Activated CD8-positive, alpha-beta memory T cell treated with anti-CD3 and anti-CD28 coated beads for 1 hour (primary cell): ENCODE data around the gene SBF1.
"Not testable (repeated sequence)": the region's sequence is repeated elsewhere in the genome, so short reads cannot be mapped to it uniquely, and the experiment has no call there.

Experiments
- DNase-seq, 2 donors: peaks; one replicate each; pipeline ENCODE4 v3.0.0-alpha.2; 2020; ENCODE audit warnings: low read depth in 1 of 2; ENCODE audit errors: extremely low read depth in 1 of 2

SBF1 gene

DNA sequence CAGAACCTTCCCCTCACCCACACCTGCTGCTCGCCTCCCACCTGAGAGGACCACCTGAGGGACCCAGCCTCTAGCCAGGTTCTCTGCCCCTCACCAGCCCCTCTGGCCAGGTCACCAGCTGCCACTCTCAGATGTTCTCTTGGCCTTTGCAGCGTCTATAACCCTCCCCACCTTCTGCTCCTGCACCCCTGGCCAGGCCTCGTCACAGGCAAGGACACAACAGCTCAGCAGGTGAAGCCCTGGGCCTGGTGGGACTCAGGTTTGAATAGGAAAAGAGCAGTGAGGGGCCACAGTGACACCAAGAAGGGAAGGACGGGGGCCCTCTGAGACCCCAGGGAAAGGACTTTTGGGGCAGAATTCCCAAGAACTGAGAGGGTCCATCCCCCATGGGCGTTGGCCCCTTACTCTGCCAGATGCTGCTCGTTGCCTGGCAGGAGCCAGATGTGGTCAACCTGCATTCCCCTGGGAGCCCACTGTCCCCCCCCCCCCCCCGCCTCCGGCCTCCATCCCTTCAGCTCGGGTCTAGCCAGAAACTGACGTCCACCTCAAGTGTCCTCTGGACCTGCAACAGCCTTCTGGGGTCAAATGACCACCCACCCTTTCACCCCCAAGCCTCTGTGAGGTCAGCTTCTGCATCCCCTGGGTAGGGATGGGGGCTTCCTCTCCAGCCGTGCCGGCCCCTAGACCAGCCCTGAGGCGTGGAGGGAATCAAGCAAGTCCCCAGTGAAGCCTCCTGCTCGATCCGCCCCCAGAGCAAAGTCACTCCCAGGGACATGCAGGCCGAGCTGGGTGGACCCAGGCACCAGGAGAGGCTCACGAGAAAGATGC, 28.7 kb downstream of the SBF1 start:
- DNase-seq: no peak

DNA sequence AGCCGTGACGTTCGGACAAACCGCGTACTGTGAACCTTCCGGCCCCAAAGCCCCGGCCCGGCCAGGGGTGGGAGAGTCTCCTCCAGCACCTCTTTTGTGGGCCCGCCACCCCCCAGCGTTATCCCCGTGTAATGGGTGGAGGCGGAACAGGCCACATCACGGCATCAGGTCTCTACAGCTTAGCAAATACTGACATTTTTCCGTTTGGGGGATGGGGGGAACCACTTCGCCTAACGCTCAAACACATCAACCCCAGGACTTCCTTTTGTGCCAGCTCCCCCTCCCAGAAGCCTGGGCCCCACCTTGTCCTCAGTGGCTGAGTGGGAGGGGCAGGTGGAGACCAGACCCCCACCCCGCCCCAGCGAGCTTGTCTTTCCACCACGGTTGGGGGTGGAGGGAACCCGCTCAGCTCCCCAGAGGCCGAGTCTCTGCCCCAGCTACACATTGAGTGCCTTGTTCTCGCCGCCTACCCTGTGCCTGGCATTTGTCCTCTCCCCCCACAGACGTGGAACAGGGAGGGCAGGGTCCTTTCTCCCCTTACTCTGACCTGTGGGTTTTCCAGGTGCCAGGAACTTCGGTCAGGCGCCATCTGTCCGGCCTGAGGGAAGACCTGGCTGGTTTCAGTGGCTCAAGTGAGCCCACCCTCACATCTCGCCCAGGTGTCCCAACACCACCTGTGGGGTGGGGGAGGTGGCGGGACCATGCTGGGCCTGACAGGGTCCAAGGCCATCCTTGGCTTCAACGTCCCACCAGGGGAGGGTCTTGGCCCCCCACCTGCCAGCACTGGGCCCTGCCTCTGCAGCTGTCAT, 29.6 kb downstream of the SBF1 start:
- DNase-seq: peak in 1 of 2 donors; percentile 24

DNA sequence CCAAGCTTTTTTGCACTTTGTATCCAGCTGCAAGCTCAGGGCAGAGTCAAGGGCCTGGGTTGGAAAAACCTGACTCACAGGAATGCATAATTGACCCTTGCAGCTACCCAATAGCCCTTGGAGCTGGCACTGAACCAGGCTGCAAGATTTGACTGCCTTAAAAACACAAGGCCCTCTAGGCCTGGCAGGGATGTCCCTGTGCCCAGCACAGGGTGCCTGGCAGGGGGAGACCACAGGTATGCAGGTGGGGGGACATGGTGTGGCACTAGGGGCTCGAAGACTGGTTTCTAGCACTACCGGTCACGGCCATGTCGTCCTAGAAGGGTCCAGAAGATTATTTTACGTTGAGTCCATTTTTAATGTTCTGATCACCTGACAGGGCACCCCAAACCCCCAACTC, 30.2 kb downstream of the SBF1 start:
- no peak for DNase-seq

GRCh38 chr22:50443801-50444625, 30.8 kb downstream of the SBF1 start:
- no peak for DNase-seq

DNA sequence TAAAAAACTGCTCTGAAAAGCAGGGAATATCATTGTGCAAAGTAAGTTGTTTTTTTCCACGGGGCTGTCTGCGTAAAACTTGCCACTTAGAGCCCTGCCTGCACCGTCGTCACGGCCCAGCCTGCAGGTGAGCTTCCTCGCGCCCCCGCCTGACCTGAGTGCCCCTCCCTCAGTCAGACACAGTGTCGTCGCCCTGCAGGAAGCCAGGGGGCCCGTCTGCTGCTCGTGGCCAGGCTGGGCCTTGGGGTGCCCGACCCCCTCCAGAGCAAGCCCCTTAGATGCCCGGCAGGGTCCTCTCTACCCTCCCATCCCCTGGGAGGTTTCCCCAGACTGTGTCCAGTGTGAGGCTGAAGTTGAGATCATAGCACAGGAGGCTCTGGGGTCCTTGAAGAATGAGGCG, 31.6 kb downstream of the SBF1 start:
- no peak for DNase-seq

DNA sequence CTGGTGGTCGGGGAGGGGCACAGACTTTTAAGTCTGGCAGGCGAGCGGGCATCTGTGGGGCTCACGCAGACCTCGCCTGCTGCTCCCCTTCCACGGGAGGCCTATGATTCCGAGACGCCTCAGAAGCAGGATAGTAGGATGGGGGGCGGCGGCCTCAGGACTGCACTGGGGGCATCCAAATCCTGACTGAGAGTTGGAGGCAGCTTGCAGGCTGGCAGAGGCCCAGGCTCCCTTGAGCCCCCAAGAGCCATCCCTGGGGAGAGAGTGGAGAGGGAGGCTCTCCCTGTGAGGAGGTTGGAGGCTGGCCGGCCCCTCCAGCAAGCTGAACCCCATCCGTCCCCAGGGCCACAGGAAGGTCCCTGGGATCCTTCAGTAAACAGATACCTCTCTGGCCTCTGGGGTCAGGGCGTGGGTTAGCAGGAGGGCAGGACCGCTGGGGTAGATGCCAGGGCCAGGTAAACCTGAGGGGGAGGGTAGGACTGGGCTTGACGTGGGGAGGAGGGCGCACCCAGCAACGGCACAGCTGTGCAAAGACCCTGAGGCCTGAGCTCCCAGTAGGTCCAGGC, 33.3 kb downstream of the SBF1 start:
- no peak for DNase-seq

GRCh38 chr22:50440544-50441249, 34.1 kb downstream of the SBF1 start:
- DNase-seq: no peak

GRCh38 chr22:50439871-50440331, 34.9 kb downstream of the SBF1 start:
- DNase-seq: no peak

DNA sequence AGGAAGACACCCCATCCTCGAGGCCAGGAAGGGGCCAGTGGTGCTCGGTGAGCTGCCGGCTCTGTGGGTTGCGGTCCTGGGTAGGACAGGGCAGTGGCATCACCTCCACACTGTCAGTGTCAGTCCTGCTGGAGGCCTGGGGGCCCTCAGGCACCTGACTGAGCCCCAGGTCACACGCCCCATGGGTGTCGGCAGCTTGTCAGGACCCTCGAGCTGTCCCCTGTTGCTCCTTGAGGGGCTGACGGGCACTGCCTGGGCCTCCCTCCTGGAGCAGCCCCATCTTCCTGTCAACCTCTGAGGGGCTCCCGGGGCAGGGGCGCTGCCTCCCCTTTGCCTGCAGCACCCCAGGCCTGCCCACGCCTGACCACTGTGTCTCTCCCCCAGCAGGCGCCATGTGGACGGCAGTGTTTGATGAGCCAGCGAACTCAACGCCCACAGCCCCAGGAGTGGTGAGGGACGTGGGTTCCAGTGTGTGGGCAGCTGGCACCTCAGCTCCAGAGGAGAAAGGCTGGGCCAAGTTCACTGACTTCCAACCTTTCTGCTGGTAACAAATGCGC, 35.4 kb downstream of the SBF1 start:
- DNase-seq: no peak

- DNase-seq: no peak
These were observed 36.2 kb downstream of the SBF1 start for GRCh38 chr22:50438305-50439275.

GRCh38 chr22:50437511-50438304, 37.1 kb downstream of the SBF1 start:
- DNase-seq: no peak

- no peak for DNase-seq
These were observed 37.9 kb downstream of the SBF1 start for GRCh38 chr22:50436841-50437341.

- DNase-seq: no peak
These were observed 38.6 kb downstream of the SBF1 start for GRCh38 chr22:50436015-50436830.

- DNase-seq: no peak
These were observed 39.4 kb downstream of the SBF1 start for GRCh38 chr22:50435291-50436014.

DNA sequence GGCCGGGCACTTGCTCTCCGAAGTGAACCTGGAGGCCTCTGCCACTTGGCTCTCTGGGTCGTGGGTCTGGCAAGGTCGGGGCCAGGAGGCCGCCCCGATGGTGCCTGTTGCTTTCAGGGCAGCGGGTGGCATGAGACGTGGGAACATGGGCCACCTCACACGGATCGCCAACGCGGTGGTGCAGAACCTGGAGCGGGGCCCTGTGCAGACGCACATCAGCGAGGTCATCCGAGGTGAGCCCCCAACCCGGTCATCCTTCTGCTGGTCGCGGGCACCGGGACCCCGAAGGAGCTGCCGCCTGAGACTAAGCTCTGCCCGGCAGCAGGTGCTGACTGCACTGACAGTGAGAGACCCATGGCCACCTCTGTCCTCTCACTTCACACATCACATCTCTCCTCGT, 40.0 kb downstream of the SBF1 start:
- DNase-seq: no peak

DNA sequence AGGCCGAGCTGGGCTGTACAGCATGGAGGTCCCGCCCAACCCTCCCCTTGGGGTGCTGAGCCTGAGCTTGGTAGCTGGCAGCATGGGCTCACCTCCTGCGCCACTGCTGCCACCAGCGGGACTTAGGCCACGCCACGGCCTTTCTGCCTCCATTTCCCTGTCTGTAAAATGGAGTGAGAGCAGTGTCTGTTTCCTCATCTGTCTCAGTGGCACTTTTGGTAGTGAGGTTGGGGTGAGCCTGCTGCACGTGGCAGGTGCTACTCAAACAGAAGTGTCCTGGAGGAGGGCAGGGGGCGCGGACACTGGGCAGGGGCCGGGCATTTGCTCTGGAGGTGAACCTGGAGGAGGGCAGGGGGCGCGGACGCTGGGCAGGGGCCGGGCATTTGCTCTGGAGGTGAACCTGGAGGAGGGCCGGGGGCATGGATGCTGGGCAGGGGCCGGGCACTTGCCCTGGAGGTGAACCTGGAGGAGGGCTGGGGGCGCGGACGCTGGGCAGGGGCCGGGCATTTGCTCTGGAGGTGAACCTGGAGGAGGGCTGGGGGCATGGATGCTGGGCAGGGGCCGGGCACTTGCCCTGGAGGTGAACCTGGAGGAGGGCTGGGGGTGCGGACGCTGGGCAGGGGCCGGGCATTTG, 41.8 kb downstream of the SBF1 start:
- DNase-seq: not testable (repeated sequence)
